ENCODE measurements around the gene PSTPIP2. TPM values are rescaled to one million over a fixed set of nuclear protein-coding genes. Genes with fewer than 3 reads are reported as not detected.

PSTPIP2 gene
- total and polyA plus RNA-seq, 2 experiments from 2014 or later: 1.4 to 2.6 TPM

- Histone ChIP-seq H3F3A (replicated peaks; ENCODE audit: low read depth) (peaks cover 7% of the 10 kb centered on the region; the same call in 1 of the 2 replicates), H3K27ac (ENCODE audit: low read depth) (no peak overlapping the region), H3K27me3 (ENCODE audit: insufficient read depth) (peaks cover 39% of the 10 kb centered on the region), H3K36me3 (ENCODE audit: insufficient read depth) (no peaks in the 10 kb centered on the region), H4K20me1 (replicated peaks; ENCODE audit: insufficient read depth) (peaks cover 5% of the 10 kb centered on the region), H3K4me2 (no peak overlapping the region), H2AFZ (no peak overlapping the region), H3K4me1 (ENCODE audit: insufficient read depth) (no peaks in the 10 kb centered on the region), H3K9me2 (ENCODE audit: insufficient read depth) (no peaks in the 10 kb centered on the region), H3K79me2 (replicated peaks; ENCODE audit: insufficient read depth) (no peaks in the 10 kb centered on the region), H3K4me3 (no peak overlapping the region)
- Mint-ChIP-seq H3K9me3 (no peaks in the 10 kb centered on the region), H3K27ac (no peak overlapping the region), H3K4me1 (peaks cover 2% of the 10 kb centered on the region; the same call in 2 of the 3 replicates), H3K36me3 (ENCODE audit: low read depth) (no peaks in the 10 kb centered on the region), H3K4me3 (no peak overlapping the region), H3K27me3 (ENCODE audit: insufficient read depth, low read depth, poor library complexity) (peaks cover 32% of the 10 kb centered on the region)
- TF ChIP-seq, protein P1, sequence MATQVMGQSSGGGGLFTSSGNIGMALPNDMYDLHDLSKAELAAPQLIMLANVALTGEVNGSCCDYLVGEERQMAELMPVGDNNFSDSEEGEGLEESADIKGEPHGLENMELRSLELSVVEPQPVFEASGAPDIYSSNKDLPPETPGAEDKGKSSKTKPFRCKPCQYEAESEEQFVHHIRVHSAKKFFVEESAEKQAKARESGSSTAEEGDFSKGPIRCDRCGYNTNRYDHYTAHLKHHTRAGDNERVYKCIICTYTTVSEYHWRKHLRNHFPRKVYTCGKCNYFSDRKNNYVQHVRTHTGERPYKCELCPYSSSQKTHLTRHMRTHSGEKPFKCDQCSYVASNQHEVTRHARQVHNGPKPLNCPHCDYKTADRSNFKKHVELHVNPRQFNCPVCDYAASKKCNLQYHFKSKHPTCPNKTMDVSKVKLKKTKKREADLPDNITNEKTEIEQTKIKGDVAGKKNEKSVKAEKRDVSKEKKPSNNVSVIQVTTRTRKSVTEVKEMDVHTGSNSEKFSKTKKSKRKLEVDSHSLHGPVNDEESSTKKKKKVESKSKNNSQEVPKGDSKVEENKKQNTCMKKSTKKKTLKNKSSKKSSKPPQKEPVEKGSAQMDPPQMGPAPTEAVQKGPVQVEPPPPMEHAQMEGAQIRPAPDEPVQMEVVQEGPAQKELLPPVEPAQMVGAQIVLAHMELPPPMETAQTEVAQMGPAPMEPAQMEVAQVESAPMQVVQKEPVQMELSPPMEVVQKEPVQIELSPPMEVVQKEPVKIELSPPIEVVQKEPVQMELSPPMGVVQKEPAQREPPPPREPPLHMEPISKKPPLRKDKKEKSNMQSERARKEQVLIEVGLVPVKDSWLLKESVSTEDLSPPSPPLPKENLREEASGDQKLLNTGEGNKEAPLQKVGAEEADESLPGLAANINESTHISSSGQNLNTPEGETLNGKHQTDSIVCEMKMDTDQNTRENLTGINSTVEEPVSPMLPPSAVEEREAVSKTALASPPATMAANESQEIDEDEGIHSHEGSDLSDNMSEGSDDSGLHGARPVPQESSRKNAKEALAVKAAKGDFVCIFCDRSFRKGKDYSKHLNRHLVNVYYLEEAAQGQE (IDR thresholded peaks at IDR 0.05; ENCODE audit: unreplicated experiment): no peak
- no peak for ATAC-seq
- no peak for DNase-seq (ENCODE audit: low spot score)
These were observed 1.8 kb downstream of the PSTPIP2 start for GRCh38 chr18:46070232-46070631.

DNA sequence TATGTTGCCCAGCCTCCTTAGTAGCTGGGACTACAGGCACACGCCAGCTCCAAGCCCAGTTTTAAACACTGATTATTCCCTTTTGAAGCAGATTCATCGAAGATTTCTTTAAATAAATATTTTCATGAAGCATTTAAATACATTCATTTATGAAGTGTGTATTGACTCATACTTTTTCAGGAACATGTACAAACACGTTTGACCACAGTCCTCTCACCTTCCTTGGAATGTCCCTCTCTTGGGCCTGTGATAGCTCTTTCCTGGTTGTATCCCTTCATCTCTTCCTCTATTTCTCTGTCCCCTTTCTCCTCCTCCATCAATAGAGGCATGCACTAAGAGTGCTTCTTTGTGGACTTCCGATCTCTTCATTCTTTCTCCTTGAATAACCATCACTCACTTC, 2.5 kb downstream of the PSTPIP2 start:
- Histone ChIP-seq H3F3A (replicated peaks; ENCODE audit: low read depth) (peaks cover 7% of the 10 kb centered on the region; the same call in 1 of the 2 replicates), H3K27me3 (ENCODE audit: insufficient read depth) (peaks cover 39% of the 10 kb centered on the region), H3K27ac (ENCODE audit: low read depth) (no peak overlapping the region), H3K79me2 (replicated peaks; ENCODE audit: insufficient read depth) (no peaks in the 10 kb centered on the region), H3K4me2 (no peak overlapping the region), H3K36me3 (ENCODE audit: insufficient read depth) (no peaks in the 10 kb centered on the region), H3K4me1 (ENCODE audit: insufficient read depth) (no peaks in the 10 kb centered on the region), H2AFZ (no peak overlapping the region), H3K9me2 (ENCODE audit: insufficient read depth) (no peaks in the 10 kb centered on the region), H3K4me3 (no peak overlapping the region), H4K20me1 (replicated peaks; ENCODE audit: insufficient read depth) (peaks cover 5% of the 10 kb centered on the region; the same call in 1 of the 2 replicates)
- no peak overlapping the region for H3K4me3 Mint-ChIP-seq
- ATAC-seq: no peak
- no peaks in the 10 kb centered on the region for H3K9me3 Mint-ChIP-seq
- peaks cover 32% of the 10 kb centered on the region for H3K27me3 Mint-ChIP-seq (ENCODE audit: insufficient read depth, low read depth, poor library complexity)
- no peak for DNase-seq (ENCODE audit: low spot score)
- H3K27ac Mint-ChIP-seq: no peak overlapping the region
- no peaks in the 10 kb centered on the region for H3K36me3 Mint-ChIP-seq (ENCODE audit: low read depth)
- H3K4me1 Mint-ChIP-seq: peaks cover 2% of the 10 kb centered on the region; the same call in 2 of the 3 replicates
- TF ChIP-seq POLR2AphosphoS5 (IDR thresholded peaks at IDR 0.05; ENCODE audit: low read depth) (no peak), ETS1 (IDR thresholded peaks at IDR 0.05) (no peak), CTCF (conservative IDR thresholded peaks at IDR 0.05; ENCODE audit: low read depth in 2 of 2) (no peak), STAT1 (IDR thresholded peaks at IDR 0.05; ENCODE audit: unreplicated experiment) (no peak), JUNB (IDR thresholded peaks at IDR 0.05; ENCODE audit: unreplicated experiment) (no peak), EZH2phosphoT487 (IDR thresholded peaks at IDR 0.05; ENCODE audit: unreplicated experiment) (no peak), ZNF114 (CRISPR knock-in tag; IDR thresholded peaks at IDR 0.05) (no peak), EZH2 (IDR thresholded peaks at IDR 0.05; ENCODE audit: low read depth, unreplicated experiment) (no peak), CREB1 (CRISPR knock-in tag; IDR thresholded peaks at IDR 0.05; ENCODE audit: low read depth) (no peak), NANOG (IDR thresholded peaks at IDR 0.05; ENCODE audit: borderline replicate concordance) (no peak), ZNF331 (CRISPR knock-in tag; IDR thresholded peaks at IDR 0.05; ENCODE audit: low read depth) (no peak)
- TF ChIP-seq, protein P1 (IDR thresholded peaks at IDR 0.05; ENCODE audit: unreplicated experiment): no peak
